IMR-90 (cell line): ENCODE results near the gene TLL1. TPM values are rescaled to one million over a fixed set of nuclear protein-coding genes. Genes with fewer than 3 reads are reported as not detected.

ENCODE experiments used
- ATAC-seq: fragments of 200-7000 bp; cut with Tn5 transposase; 2 replicates; pipeline ENCODE4 v1.9.1; 2020; ENCODE audit warnings: low read depth, mild to moderate bottlenecking, moderate library complexity
- BruUV-seq: library from RNA; stranded (reverse); fragments of 400-500 nt; replicated peaks from 2 replicates; lab custom pipeline; 2021; lab: Mats Ljungman, UMichigan
- CTCF ChIA-PET: fragments of 300-600 bp; formaldehyde crosslinking; extraction: SDS; loops from one replicate; lab custom pipeline; 2021; ENCODE audit warnings: antibody characterized with exemption; lab: Yijun Ruan, JAX
- POLR2A ChIA-PET: fragments of 300-600 bp; sonication (Branson Sonifier 250); formaldehyde crosslinking; loops from one replicate; lab custom pipeline; 2022; ENCODE audit warnings: antibody characterized with exemption; ENCODE audit not compliant: unreplicated experiment; lab: Charles Lee
- DNase-seq: peaks from one replicate; pipeline ENCODE4 v3.0.0; 2013
- H2AFZ ChIP-seq: replicated peaks from 2 replicates; pipeline ENCODE3; 2013; ENCODE audit warnings: low read length, mild to moderate bottlenecking; ENCODE audit not compliant: poor library complexity
- H2AK5ac ChIP-seq: 2 replicates; pipeline ENCODE4 v1.6.1; 2013; ENCODE audit warnings: low read depth, low read length, inconsistent platforms
- H2AK9ac ChIP-seq: replicated peaks from 2 replicates; pipeline ENCODE3; 2013; ENCODE audit warnings: mild to moderate bottlenecking, low read depth, low read length, moderate library complexity; ENCODE audit not compliant: poor library complexity
- H2BK120ac ChIP-seq: 2 replicates; pipeline ENCODE4 v1.6.1; 2013; ENCODE audit warnings: low read depth, low read length, inconsistent platforms
- H2BK15ac ChIP-seq: 3 replicates; pipeline ENCODE4 v1.6.1; 2013; ENCODE audit warnings: low read depth, low read length, inconsistent platforms
- H2BK20ac ChIP-seq: 2 replicates; pipeline ENCODE4 v1.6.1; 2013; ENCODE audit warnings: low read depth, mild to moderate bottlenecking, inconsistent platforms, low read length, moderate library complexity
- H2BK5ac ChIP-seq: 2 replicates; pipeline ENCODE4 v1.6.1; 2013; ENCODE audit warnings: mild to moderate bottlenecking, low read depth, low read length, inconsistent platforms; ENCODE audit not compliant: poor library complexity, severe bottlenecking
- H3K14ac ChIP-seq: replicated peaks from 2 replicates; pipeline ENCODE4 v1.6.1; 2013; ENCODE audit warnings: low read depth, low read length, inconsistent platforms
- H3K18ac ChIP-seq: 2 replicates; pipeline ENCODE4 v1.6.1; 2013; ENCODE audit warnings: low read depth, low read length, control low read depth
- H3K23ac ChIP-seq: 2 replicates; pipeline ENCODE4 v1.6.1; 2013; ENCODE audit warnings: low read depth, low read length, inconsistent platforms
- H3K27ac ChIP-seq: 2 replicates; pipeline ENCODE4 v1.5.1; 2013; ENCODE audit warnings: mild to moderate bottlenecking, control low read depth, low read length; ENCODE audit not compliant: insufficient read depth
- H3K27me3 ChIP-seq: 2 replicates; pipeline ENCODE4 v1.6.1; 2013; ENCODE audit warnings: low read length; ENCODE audit not compliant: control insufficient read depth, insufficient read depth
- H3K36me3 ChIP-seq: 2 replicates; pipeline ENCODE4 v1.6.1; 2013; ENCODE audit warnings: low read length, mixed read lengths; ENCODE audit not compliant: control insufficient read depth, insufficient read depth
- H3K4ac ChIP-seq: 2 replicates; pipeline ENCODE4 v1.6.1; 2013; ENCODE audit warnings: low read depth, low read length, inconsistent platforms
- H3K4me1 ChIP-seq: 2 replicates; pipeline ENCODE4 v1.6.1; 2013; ENCODE audit warnings: low read length, mixed read lengths; ENCODE audit not compliant: control insufficient read depth, insufficient read depth
- H3K4me2 ChIP-seq: 2 replicates; pipeline ENCODE4 v1.6.1; 2013; ENCODE audit warnings: low read depth, mild to moderate bottlenecking, control low read depth, low read length, moderate library complexity
- H3K4me3 ChIP-seq: 2 replicates; pipeline ENCODE4 v1.5.1; 2013; ENCODE audit warnings: low read depth, mild to moderate bottlenecking, control low read depth, low read length, moderate library complexity; ENCODE audit not compliant: insufficient read depth
- H3K56ac ChIP-seq: 2 replicates; pipeline ENCODE4 v1.6.1; 2013; ENCODE audit warnings: low read length, inconsistent platforms; ENCODE audit not compliant: insufficient read depth; ENCODE audit errors: extremely low read depth
- H3K79me1 ChIP-seq, 2 experiments: 2 replicates each; pipeline ENCODE4 v1.6.1; 2013; ENCODE audit warnings: low read length in 2 of 2, inconsistent platforms in 1 of 2, low read depth in 1 of 2
- H3K9ac ChIP-seq: 2 replicates; pipeline ENCODE4 v1.6.1; 2013; ENCODE audit warnings: low read depth, low read length, control low read depth
- H3K9me1 ChIP-seq: 2 replicates; pipeline ENCODE4 v1.6.1; 2013; ENCODE audit warnings: low read length, inconsistent platforms; ENCODE audit not compliant: insufficient read depth
- H3K9me3 ChIP-seq: 2 replicates; pipeline ENCODE4 v1.6.1; 2013; ENCODE audit warnings: low read length; ENCODE audit not compliant: control insufficient read depth, insufficient read depth
- H4K20me1 ChIP-seq: 2 replicates; pipeline ENCODE4 v1.6.1; 2013; ENCODE audit warnings: low read length, inconsistent platforms; ENCODE audit not compliant: insufficient read depth
- H4K5ac ChIP-seq: 2 replicates; pipeline ENCODE4 v1.6.1; 2013; ENCODE audit warnings: mild to moderate bottlenecking, low read depth, low read length, control low read depth
- H4K8ac ChIP-seq, 2 experiments: 2 replicates each; pipeline ENCODE4 v1.6.1; 2013; ENCODE audit warnings: low read depth in 2 of 2, low read length in 2 of 2, control low read depth in 1 of 2, inconsistent platforms in 1 of 2
- H4K91ac ChIP-seq: 2 replicates; pipeline ENCODE4 v1.6.1; 2013; ENCODE audit warnings: low read depth, low read length, inconsistent platforms; ENCODE audit not compliant: insufficient read depth
- BHLHE40 ChIP-seq: fragments of 150-350 bp; IDR thresholded peaks from 2 replicates; pipeline ENCODE4 v1.6.1; 2016; ENCODE audit warnings: mild to moderate bottlenecking, low read depth, low read length
- CEBPB ChIP-seq: IDR thresholded peaks from 2 replicates; pipeline ENCODE4 v1.6.1; 2012; ENCODE audit warnings: low read depth, low read length, improper control_type of control experiment
- CHD1 ChIP-seq: IDR thresholded peaks from 2 replicates; pipeline ENCODE4 v1.6.1; 2012; ENCODE audit warnings: low read depth, low read length, improper control_type of control experiment
- FOS ChIP-seq: fragments of 150-350 bp; IDR thresholded peaks from 2 replicates; pipeline ENCODE4 v1.6.1; 2016; ENCODE audit warnings: low read depth, low read length
- MAFK ChIP-seq: IDR thresholded peaks from 2 replicates; pipeline ENCODE4 v1.6.1; 2012; ENCODE audit warnings: low read depth, low read length, improper control_type of control experiment
- MXI1 ChIP-seq: IDR thresholded peaks from 2 replicates; pipeline ENCODE4 v1.6.1; 2012; ENCODE audit warnings: low read depth, mild to moderate bottlenecking, low read length, moderate library complexity, borderline replicate concordance
- NFE2L2 ChIP-seq: fragments of 150-350 bp; IDR thresholded peaks from 2 replicates; pipeline ENCODE4 v1.6.1; 2016; ENCODE audit warnings: low read depth, mild to moderate bottlenecking, low read length
- POLR2A ChIP-seq: IDR thresholded peaks from 2 replicates; pipeline ENCODE4 v1.6.1; 2012; ENCODE audit warnings: mild to moderate bottlenecking, low read depth, low read length
- RAD21 ChIP-seq: IDR thresholded peaks from 2 replicates; pipeline ENCODE4 v1.6.1; 2012; ENCODE audit warnings: low read length, improper control_type of control experiment
- RCOR1 ChIP-seq: IDR thresholded peaks from 2 replicates; pipeline ENCODE4 v1.6.1; 2012; ENCODE audit warnings: mild to moderate bottlenecking, low read length, improper control_type of control experiment; ENCODE audit not compliant: insufficient replicate concordance
- RFX5 ChIP-seq: IDR thresholded peaks from 2 replicates; pipeline ENCODE4 v1.8.0; 2012; ENCODE audit warnings: low read depth, mild to moderate bottlenecking, low read length, moderate library complexity
- SMC3 ChIP-seq: fragments of 150-350 bp; IDR thresholded peaks from 2 replicates; pipeline ENCODE4 v1.6.1; 2016; ENCODE audit warnings: low read depth, mild to moderate bottlenecking, antibody characterized with exemption, low read length, moderate library complexity
- WGBS, 2 experiments: methylation state at CpG; one replicate each; pipeline versions ENCODE4 v1.1.5 to v1.1.7; 2013; ENCODE audit warnings: missing lambda C conversion rate in 2 of 2; ENCODE audit not compliant: insufficient read length in 1 of 2; ENCODE audit errors: extremely low coverage in 2 of 2; 5-methylcytosine and 5-hydroxymethylcytosine counted together
- dilution Hi-C: fragments of 300-500 bp; cut with HindIII; formaldehyde crosslinking; loops from one replicate; pipeline ENCODE4 v1.14.3; 2018; ENCODE audit warnings: low sequenced_read_pairs; ENCODE audit not compliant: unreplicated experiment
- in situ Hi-C: fragments of 300-500 bp; cut with MboI; formaldehyde crosslinking; loops from 3 replicates; pipeline ENCODE4 v1.14.3; 2019; ENCODE audit warnings: low sequenced_read_pairs, inconsistent platforms, mixed read lengths
- intact Hi-C: fragments of 100-400 bp; cut with micrococcal nuclease; formaldehyde crosslinking; loops from 2 replicates; pipeline ENCODE4 v1.10.0; 2022
- polyA plus RNA-seq, 3 experiments: library from polyadenylated mRNA; depleted of rRNA; stranded (reverse); fragments of >200 nt; gene quantifications; 2 replicates each; pipeline ENCODE4 v1.2.3, GENCODE V29; 2012; ENCODE audit warnings: low replicate concordance in 1 of 3
- total RNA-seq: library from RNA; depleted of rRNA; stranded (reverse); fragments of >200 nt; gene quantifications from 2 replicates; pipeline ENCODE4 v1.2.3, GENCODE V29; 2012
- TF ChIP-seq, protein P1 (sequence below): conservative IDR thresholded peaks from 2 replicates; pipeline ENCODE4 v1.5.1; 2012; ENCODE audit warnings: mild to moderate bottlenecking, low read depth, low read length, improper control_type of control experiment
- TF ChIP-seq, protein P2 (sequence below): fragments of 150-350 bp; IDR thresholded peaks from 2 replicates; pipeline ENCODE4 v1.6.1; 2017; ENCODE audit warnings: mild to moderate bottlenecking, antibody characterized with exemption, low read length, low read depth
- TF ChIP-seq, protein P3 (sequence below): fragments of 150-350 bp; IDR thresholded peaks from 2 replicates; pipeline ENCODE4 v1.6.1; 2016; ENCODE audit warnings: low read depth, mild to moderate bottlenecking, low read length, moderate library complexity, borderline replicate concordance

The TLL1 gene
- total and polyA plus RNA-seq, 2 of the 4 experiments (the other 2 are of a cell fraction) = not detected

DNA sequence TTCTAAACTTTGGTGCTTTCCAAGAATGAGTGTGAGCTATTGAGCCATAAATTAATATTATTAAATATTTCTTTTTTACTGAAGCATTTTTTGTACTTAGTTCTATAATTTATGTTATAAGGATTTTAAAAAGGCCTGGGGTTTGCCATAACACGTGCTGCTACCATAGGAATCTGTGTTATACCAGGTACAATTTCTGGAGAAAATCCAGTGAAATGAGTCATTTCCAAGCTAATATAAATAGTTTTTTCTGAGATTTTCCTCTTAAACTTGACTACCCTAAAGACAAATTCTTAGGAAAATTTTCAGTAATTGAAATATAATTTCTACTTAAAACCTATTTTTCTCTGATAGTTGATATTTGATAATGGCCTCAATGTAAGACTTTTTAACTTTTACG is 130.8 kb downstream of the TLL1 start:
- Histone ChIP-seq H2AK9ac (no peak overlapping the region), H3K79me1 (no peaks in the 10 kb centered on the region), H3K36me3 (no peaks in the 10 kb centered on the region), H2AFZ (no peak overlapping the region), H4K91ac (no peak overlapping the region), H3K18ac (no peak overlapping the region), H4K5ac (no peak overlapping the region), H2BK15ac (no peak overlapping the region), H3K14ac (no peak overlapping the region), H2BK5ac (no peak overlapping the region), H2BK20ac (no peak overlapping the region), H4K8ac (no peak overlapping the region), H3K27ac (no peak overlapping the region), H3K56ac (no peak overlapping the region), H3K9me3 (peaks cover 4% of the 10 kb centered on the region; the same call in 1 of the 2 replicates), H3K9ac (no peak overlapping the region), H2AK5ac (no peak overlapping the region), H3K4ac (no peak overlapping the region), H3K27me3 (no peaks in the 10 kb centered on the region), H3K23ac (no peak overlapping the region), H3K9me1 (no peaks in the 10 kb centered on the region), H3K4me1 (no peaks in the 10 kb centered on the region), H4K20me1 (no peaks in the 10 kb centered on the region), H3K4me3 (no peak overlapping the region), H2BK120ac (no peak overlapping the region), H3K4me2 (no peak overlapping the region)
- WGBS, 2 experiments = no CpG with 5 or more reads among the region's 2 CpGs
- TF ChIP-seq CEBPB (no peak), FOS (no peak), MXI1 (no peak), RAD21 (no peak), POLR2A (no peak), CHD1 (no peak), RFX5 (no peak), BHLHE40 (no peak), NFE2L2 (no peak), SMC3 (no peak), RCOR1 (no peak), MAFK (no peak)
- TF ChIP-seq, protein P1, sequence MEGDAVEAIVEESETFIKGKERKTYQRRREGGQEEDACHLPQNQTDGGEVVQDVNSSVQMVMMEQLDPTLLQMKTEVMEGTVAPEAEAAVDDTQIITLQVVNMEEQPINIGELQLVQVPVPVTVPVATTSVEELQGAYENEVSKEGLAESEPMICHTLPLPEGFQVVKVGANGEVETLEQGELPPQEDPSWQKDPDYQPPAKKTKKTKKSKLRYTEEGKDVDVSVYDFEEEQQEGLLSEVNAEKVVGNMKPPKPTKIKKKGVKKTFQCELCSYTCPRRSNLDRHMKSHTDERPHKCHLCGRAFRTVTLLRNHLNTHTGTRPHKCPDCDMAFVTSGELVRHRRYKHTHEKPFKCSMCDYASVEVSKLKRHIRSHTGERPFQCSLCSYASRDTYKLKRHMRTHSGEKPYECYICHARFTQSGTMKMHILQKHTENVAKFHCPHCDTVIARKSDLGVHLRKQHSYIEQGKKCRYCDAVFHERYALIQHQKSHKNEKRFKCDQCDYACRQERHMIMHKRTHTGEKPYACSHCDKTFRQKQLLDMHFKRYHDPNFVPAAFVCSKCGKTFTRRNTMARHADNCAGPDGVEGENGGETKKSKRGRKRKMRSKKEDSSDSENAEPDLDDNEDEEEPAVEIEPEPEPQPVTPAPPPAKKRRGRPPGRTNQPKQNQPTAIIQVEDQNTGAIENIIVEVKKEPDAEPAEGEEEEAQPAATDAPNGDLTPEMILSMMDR = no peak
- TF ChIP-seq, protein P2, sequence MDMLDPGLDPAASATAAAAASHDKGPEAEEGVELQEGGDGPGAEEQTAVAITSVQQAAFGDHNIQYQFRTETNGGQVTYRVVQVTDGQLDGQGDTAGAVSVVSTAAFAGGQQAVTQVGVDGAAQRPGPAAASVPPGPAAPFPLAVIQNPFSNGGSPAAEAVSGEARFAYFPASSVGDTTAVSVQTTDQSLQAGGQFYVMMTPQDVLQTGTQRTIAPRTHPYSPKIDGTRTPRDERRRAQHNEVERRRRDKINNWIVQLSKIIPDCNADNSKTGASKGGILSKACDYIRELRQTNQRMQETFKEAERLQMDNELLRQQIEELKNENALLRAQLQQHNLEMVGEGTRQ = no peak
- TF ChIP-seq, protein P3, sequence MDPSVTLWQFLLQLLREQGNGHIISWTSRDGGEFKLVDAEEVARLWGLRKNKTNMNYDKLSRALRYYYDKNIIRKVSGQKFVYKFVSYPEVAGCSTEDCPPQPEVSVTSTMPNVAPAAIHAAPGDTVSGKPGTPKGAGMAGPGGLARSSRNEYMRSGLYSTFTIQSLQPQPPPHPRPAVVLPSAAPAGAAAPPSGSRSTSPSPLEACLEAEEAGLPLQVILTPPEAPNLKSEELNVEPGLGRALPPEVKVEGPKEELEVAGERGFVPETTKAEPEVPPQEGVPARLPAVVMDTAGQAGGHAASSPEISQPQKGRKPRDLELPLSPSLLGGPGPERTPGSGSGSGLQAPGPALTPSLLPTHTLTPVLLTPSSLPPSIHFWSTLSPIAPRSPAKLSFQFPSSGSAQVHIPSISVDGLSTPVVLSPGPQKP = no peak
- ChIA-PET CTCF (interaction anchor here (1.3 kb wide), 1 partner anchor 15 kb away, joined by 4 read pairs; no protein-coding TSS in a partner anchor), POLR2A (no interaction called here)
- in situ Hi-C loops (no loop called here), dilution Hi-C loops (no loop called here), intact Hi-C loops (no loop called here)
- DNase-seq (no peak), ATAC-seq (no peak)
- BruUV-seq = no TSS peak
